ENCODE measurements around the gene PPP1R7. TPM values are rescaled to one million over a fixed set of nuclear protein-coding genes. Genes with fewer than 3 reads are reported as not detected.
A peak's percentile ranks its signal among the peaks of the same experiment; 100 is the strongest.

The PPP1R7 gene
- total and polyA plus RNA-seq, 2 experiments from 2014 or later: 53.1 to 107 TPM

- Histone ChIP-seq H3K36me3 (ENCODE audit: low read depth) (no peaks in the 10 kb centered on the region), H2AFZ (no peak overlapping the region), H3F3A (ENCODE audit: insufficient read depth) (peaks cover 20% of the 10 kb centered on the region), H3K27me3 (replicated peaks; ENCODE audit: insufficient read depth) (no peaks in the 10 kb centered on the region), H3K79me2 (ENCODE audit: insufficient read depth) (peaks cover 24% of the 10 kb centered on the region), H3K9ac (no peak overlapping the region), H3K4me1 (ENCODE audit: insufficient read depth) (peaks cover 31% of the 10 kb centered on the region), H4K20me1 (ENCODE audit: insufficient read depth) (no peaks in the 10 kb centered on the region), H3K4me2 (ENCODE audit: unreplicated experiment) (no peak overlapping the region), H3K9me2 (ENCODE audit: insufficient read depth) (no peaks in the 10 kb centered on the region), H3K4me3 (no peak overlapping the region), H3K27ac (no peak overlapping the region), H3K9me3 (ENCODE audit: low read depth) (no peaks in the 10 kb centered on the region)
- WGBS, 2 experiments (ENCODE audit: low coverage in 1 of 2, low lambda C conversion rate in 2 of 2, missing lambda C conversion rate in 2 of 2): 77 to 80% methylated on average over 5 to 7 of the region's 7 CpGs
- in situ Hi-C loops (cut with MboI): no loop called here
- TF ChIP-seq EZH2 (IDR thresholded peaks at IDR 0.05; ENCODE audit: insufficient read depth, poor library complexity, severe bottlenecking) (no peak), EZH2phosphoT487 (IDR thresholded peaks at IDR 0.05; ENCODE audit: insufficient read depth, low read depth) (no peak)
- peak; percentile 22 for DNase-seq
Measured at GRCh38 chr2:241153616-241154015, 3.3 kb downstream of the PPP1R7 start.

GRCh38 chr2:241154915-241155314 lies 4.6 kb downstream of the PPP1R7 start:
- WGBS, 2 experiments (ENCODE audit: low coverage in 1 of 2, low lambda C conversion rate in 2 of 2, missing lambda C conversion rate in 2 of 2): 16 to 20% methylated on average over 4 of the region's 4 CpGs
- H3K4me1 ChIP-seq (ENCODE audit: insufficient read depth): peaks cover 31% of the 10 kb centered on the region

GRCh38 chr2:241155936-241156335 lies 5.7 kb downstream of the PPP1R7 start:
- Histone ChIP-seq H4K20me1 (ENCODE audit: insufficient read depth) (no peaks in the 10 kb centered on the region), H3K36me3 (ENCODE audit: low read depth) (no peaks in the 10 kb centered on the region), H2AFZ (no peak overlapping the region), H3K27me3 (replicated peaks; ENCODE audit: insufficient read depth) (no peaks in the 10 kb centered on the region), H3K9me2 (ENCODE audit: insufficient read depth) (no peaks in the 10 kb centered on the region), H3K4me2 (ENCODE audit: unreplicated experiment) (no peak overlapping the region), H3K79me2 (ENCODE audit: insufficient read depth) (peaks cover 18% of the 10 kb centered on the region), H3K4me3 (no peak overlapping the region), H3F3A (ENCODE audit: insufficient read depth) (peaks cover 27% of the 10 kb centered on the region), H3K9ac (no peak overlapping the region), H3K4me1 (ENCODE audit: insufficient read depth) (peaks cover 30% of the 10 kb centered on the region), H3K27ac (no peak overlapping the region), H3K9me3 (ENCODE audit: low read depth) (no peaks in the 10 kb centered on the region)
- in situ Hi-C loops (cut with MboI): no loop called here
- TF ChIP-seq EZH2 (IDR thresholded peaks at IDR 0.05; ENCODE audit: insufficient read depth, poor library complexity, severe bottlenecking): no peak
- TF ChIP-seq EZH2phosphoT487 (IDR thresholded peaks at IDR 0.05; ENCODE audit: insufficient read depth, low read depth): no peak
- DNase-seq: no peak
- WGBS, 2 experiments (ENCODE audit: low coverage in 1 of 2, low lambda C conversion rate in 2 of 2, missing lambda C conversion rate in 2 of 2): 70 to 95% methylated on average over 1 of the region's 1 CpG

More at GRCh38 chr2:241154915-241155314, 4.6 kb downstream of the PPP1R7 start:
- Histone ChIP-seq H3K9me3 (ENCODE audit: low read depth) (no peaks in the 10 kb centered on the region), H2AFZ (no peak overlapping the region), H3K36me3 (ENCODE audit: low read depth) (no peaks in the 10 kb centered on the region), H3K27me3 (replicated peaks; ENCODE audit: insufficient read depth) (no peaks in the 10 kb centered on the region), H3K79me2 (ENCODE audit: insufficient read depth) (peaks cover 24% of the 10 kb centered on the region), H3K9me2 (ENCODE audit: insufficient read depth) (no peaks in the 10 kb centered on the region), H3K27ac (peak overlapping the region; percentile 45), H3K4me2 (ENCODE audit: unreplicated experiment) (no peak overlapping the region), H3K9ac (peak overlapping the region; percentile 29; the same call in 1 of the 2 replicates), H3F3A (ENCODE audit: insufficient read depth) (peaks cover 20% of the 10 kb centered on the region), H4K20me1 (ENCODE audit: insufficient read depth) (no peaks in the 10 kb centered on the region), H3K4me3 (no peak overlapping the region)
- TF ChIP-seq EZH2phosphoT487 (IDR thresholded peaks at IDR 0.05; ENCODE audit: insufficient read depth, low read depth): no peak
- TF ChIP-seq EZH2 (IDR thresholded peaks at IDR 0.05; ENCODE audit: insufficient read depth, poor library complexity, severe bottlenecking): no peak
- DNase-seq: peak; percentile 88
- in situ Hi-C loops (cut with MboI): no loop called here

GRCh38 chr2:241156971-241157441 lies 6.7 kb downstream of the PPP1R7 start:
- H4K20me1 ChIP-seq (ENCODE audit: insufficient read depth): no peaks in the 10 kb centered on the region
- H3K9me2 ChIP-seq (ENCODE audit: insufficient read depth): no peaks in the 10 kb centered on the region
- H3K4me3 ChIP-seq: no peak overlapping the region
- H3K36me3 ChIP-seq (ENCODE audit: low read depth): no peaks in the 10 kb centered on the region
- in situ Hi-C loops (cut with MboI): no loop called here
- TF ChIP-seq EZH2phosphoT487 (IDR thresholded peaks at IDR 0.05; ENCODE audit: insufficient read depth, low read depth) (no peak), EZH2 (IDR thresholded peaks at IDR 0.05; ENCODE audit: insufficient read depth, poor library complexity, severe bottlenecking) (no peak)
- no peaks in the 10 kb centered on the region for H3K9me3 ChIP-seq (ENCODE audit: low read depth)
- no peak for DNase-seq
- H3K4me1 ChIP-seq (ENCODE audit: insufficient read depth): peaks cover 35% of the 10 kb centered on the region
- no peak overlapping the region for H2AFZ ChIP-seq
- peaks cover 10% of the 10 kb centered on the region; the same call in 1 of the 2 replicates for H3K79me2 ChIP-seq (ENCODE audit: insufficient read depth)
- H3F3A ChIP-seq (ENCODE audit: insufficient read depth): peaks cover 30% of the 10 kb centered on the region
- H3K27me3 ChIP-seq (replicated peaks; ENCODE audit: insufficient read depth): no peaks in the 10 kb centered on the region
- no peak overlapping the region for H3K27ac ChIP-seq
- no peak overlapping the region for H3K9ac ChIP-seq
- WGBS, 2 experiments (ENCODE audit: low coverage in 1 of 2, low lambda C conversion rate in 2 of 2, missing lambda C conversion rate in 2 of 2): 94 to 95% methylated on average over 5 of the region's 5 CpGs
- H3K4me2 ChIP-seq (ENCODE audit: unreplicated experiment): no peak overlapping the region

Measured in GM23248 (cell line).